ENCODE results near the gene SLIT3.

The SLIT3 gene

GRCh38 chr5:169048181-169049125 is 252.5 kb downstream of the SLIT3 start:
- no peaks in the 10 kb centered on the region for H3K9me2 ChIP-seq (replicated peaks; ENCODE audit: insufficient read depth, low read length)
- no peak for TF ChIP-seq CTCF (IDR thresholded peaks at IDR 0.05; ENCODE audit: insufficient read depth, low read length, poor library complexity, severe bottlenecking)
- no peak for TF ChIP-seq EZH2phosphoT487 (conservative IDR thresholded peaks at IDR 0.05; ENCODE audit: low read length)
- no peaks in the 10 kb centered on the region for H3K36me3 ChIP-seq (ENCODE audit: low read length)
- no peaks in the 10 kb centered on the region for H3K9me3 ChIP-seq (ENCODE audit: insufficient read depth, low read length)
- no peak overlapping the region for H3K4me2 ChIP-seq (ENCODE audit: low read depth, low read length, poor library complexity, severe bottlenecking)
- no peak overlapping the region for H3K9ac ChIP-seq (ENCODE audit: low read length)
- H3K79me2 ChIP-seq (ENCODE audit: insufficient read depth, low read length), result no peaks in the 10 kb centered on the region
- H2AFZ ChIP-seq (ENCODE audit: low read depth, low read length, severe bottlenecking), result no peak overlapping the region
- no peaks in the 10 kb centered on the region for H4K20me1 ChIP-seq (ENCODE audit: low read depth, low read length)
- H3K27me3 ChIP-seq (ENCODE audit: low read length), result no peaks in the 10 kb centered on the region
- no peak overlapping the region for H3K4me3 ChIP-seq (ENCODE audit: insufficient read depth, low read length, poor library complexity, severe bottlenecking)
- no peak overlapping the region for H3K27ac ChIP-seq (ENCODE audit: low read depth, low read length)
- H3F3A ChIP-seq (ENCODE audit: insufficient read depth), result no peaks in the 10 kb centered on the region

- Histone ChIP-seq H3K9ac (ENCODE audit: low read length) (no peak overlapping the region), H3K36me3 (ENCODE audit: low read length) (no peaks in the 10 kb centered on the region), H3K9me3 (ENCODE audit: insufficient read depth, low read length) (no peaks in the 10 kb centered on the region), H3K27me3 (ENCODE audit: low read length) (no peaks in the 10 kb centered on the region), H3F3A (ENCODE audit: insufficient read depth) (no peaks in the 10 kb centered on the region), H3K4me3 (ENCODE audit: insufficient read depth, low read length, poor library complexity, severe bottlenecking) (no peak overlapping the region), H4K20me1 (ENCODE audit: low read depth, low read length) (no peaks in the 10 kb centered on the region), H2AFZ (ENCODE audit: low read depth, low read length, severe bottlenecking) (no peak overlapping the region), H3K27ac (ENCODE audit: low read depth, low read length) (no peak overlapping the region), H3K9me2 (replicated peaks; ENCODE audit: insufficient read depth, low read length) (no peaks in the 10 kb centered on the region), H3K4me2 (ENCODE audit: low read depth, low read length, poor library complexity, severe bottlenecking) (no peak overlapping the region), H3K79me2 (ENCODE audit: insufficient read depth, low read length) (no peaks in the 10 kb centered on the region)
- TF ChIP-seq CTCF (IDR thresholded peaks at IDR 0.05; ENCODE audit: insufficient read depth, low read length, poor library complexity, severe bottlenecking), result no peak
- TF ChIP-seq EZH2phosphoT487 (conservative IDR thresholded peaks at IDR 0.05; ENCODE audit: low read length), result no peak
Measured at GRCh38 chr5:169044962-169045361, 256.0 kb downstream of the SLIT3 start.

GRCh38 chr5:169041180-169041579 is 259.8 kb downstream of the SLIT3 start:
- Histone ChIP-seq H3K4me3 (ENCODE audit: insufficient read depth, low read length, poor library complexity, severe bottlenecking) (no peak overlapping the region), H3K36me3 (ENCODE audit: low read length) (no peaks in the 10 kb centered on the region), H3K27me3 (ENCODE audit: low read length) (no peaks in the 10 kb centered on the region), H3F3A (ENCODE audit: insufficient read depth) (no peaks in the 10 kb centered on the region), H3K27ac (ENCODE audit: low read depth, low read length) (no peak overlapping the region), H3K9ac (ENCODE audit: low read length) (no peak overlapping the region), H2AFZ (ENCODE audit: low read depth, low read length, severe bottlenecking) (no peak overlapping the region), H3K4me2 (ENCODE audit: low read depth, low read length, poor library complexity, severe bottlenecking) (no peak overlapping the region), H3K9me3 (ENCODE audit: insufficient read depth, low read length) (no peaks in the 10 kb centered on the region), H3K79me2 (ENCODE audit: insufficient read depth, low read length) (no peaks in the 10 kb centered on the region), H3K9me2 (replicated peaks; ENCODE audit: insufficient read depth, low read length) (no peaks in the 10 kb centered on the region), H4K20me1 (ENCODE audit: low read depth, low read length) (no peaks in the 10 kb centered on the region)
- TF ChIP-seq CTCF (IDR thresholded peaks at IDR 0.05; ENCODE audit: insufficient read depth, low read length, poor library complexity, severe bottlenecking), result no peak
- no peak for TF ChIP-seq EZH2phosphoT487 (conservative IDR thresholded peaks at IDR 0.05; ENCODE audit: low read length)

All from SU-DHL-6 (cell line).